MV-4-11 (cell line): Measurements from ENCODE around the gene HPCA.

Experiments
- DNase-seq: peaks from one replicate; lab custom pipeline; 2025; lab: John Stamatoyannopoulos, UW

The HPCA gene

DNA sequence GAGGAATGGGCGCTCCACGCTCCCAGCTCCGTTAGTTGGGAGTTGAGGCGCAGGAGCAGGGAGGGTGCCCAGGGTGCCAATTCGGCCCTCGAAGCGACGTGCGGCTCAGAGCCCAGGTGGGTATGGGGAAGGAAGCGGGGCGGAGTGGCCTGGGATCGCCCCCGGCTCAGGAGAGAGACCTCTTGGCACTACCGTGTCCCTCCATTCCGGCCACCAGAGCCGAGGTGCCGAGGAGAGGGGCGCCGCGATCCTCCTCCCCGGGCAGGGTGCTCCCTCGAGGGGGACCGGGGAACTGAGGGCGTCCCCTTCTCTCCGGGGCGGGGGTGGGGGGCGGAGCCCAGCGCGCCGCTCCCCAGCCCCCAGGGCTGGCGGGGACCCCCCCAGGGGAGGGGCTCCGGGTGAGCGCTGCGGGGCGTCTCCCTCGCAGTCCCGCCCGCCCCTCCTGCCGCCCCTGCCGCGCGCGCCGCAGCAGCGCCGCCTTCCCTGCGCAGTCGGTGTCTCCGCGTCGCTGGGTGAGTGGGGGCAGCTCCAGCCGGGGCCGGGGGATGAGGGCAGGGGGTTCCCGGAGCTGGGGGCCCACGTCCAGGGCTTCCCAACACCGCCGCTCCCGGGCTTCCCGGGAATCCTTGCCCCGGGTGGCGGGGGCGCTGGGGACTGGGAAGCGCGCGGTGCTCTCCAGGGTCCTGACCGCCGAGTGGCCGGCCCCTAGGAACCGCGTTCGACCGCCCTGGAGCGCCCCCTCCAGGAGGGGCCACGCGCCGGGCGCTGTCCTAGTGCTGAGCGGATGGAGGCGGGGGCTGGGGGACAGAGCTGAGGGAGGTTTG, at the start of gene HPCA:
HPCA (plus strand) TSS at position 488 of the 824 bp plus-strand sequence. CDS start 2,408 bp downstream, outside the sequence.
- peak; percentile 16 for DNase-seq

GRCh38 chr1:32848354-32849063, 37.8 kb upstream of the HPCA start:
- DNase-seq = no peak

DNA sequence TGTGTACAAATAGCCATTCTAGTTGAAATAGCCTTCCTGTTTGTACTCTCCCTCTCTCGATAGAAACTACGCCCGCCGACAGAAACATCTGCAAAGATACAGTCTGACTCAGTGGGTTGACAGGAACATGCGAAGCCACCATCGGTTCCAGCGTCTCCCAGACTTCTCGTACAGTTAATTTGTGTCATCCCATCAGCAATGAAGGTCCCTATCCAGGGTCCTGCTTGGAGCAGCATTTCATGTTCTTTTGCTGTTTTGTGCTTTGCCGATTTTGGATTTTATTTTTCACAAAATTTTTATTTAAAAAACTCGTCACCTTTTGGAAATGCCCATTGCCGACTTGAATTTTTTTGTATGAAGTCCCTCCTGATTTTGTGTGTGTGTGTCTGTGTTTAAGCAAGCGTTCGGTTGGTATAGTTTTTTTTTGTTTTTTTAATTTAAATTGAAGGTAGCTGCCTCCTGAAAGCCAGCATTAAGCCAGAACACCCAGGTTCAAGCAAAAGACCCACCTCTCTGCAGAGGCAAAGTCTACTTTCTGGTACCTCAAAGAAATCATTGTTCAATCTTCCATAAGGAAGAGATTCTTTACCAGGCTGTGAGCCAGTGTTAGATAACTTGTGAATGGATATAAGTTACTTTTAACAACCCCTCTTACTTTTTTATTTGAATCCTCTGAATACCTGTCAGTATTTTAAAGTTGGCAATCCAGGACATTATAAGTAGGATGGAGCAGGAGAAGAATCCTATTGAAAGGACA, 30.3 kb upstream of the HPCA start:
- no peak for DNase-seq

DNA sequence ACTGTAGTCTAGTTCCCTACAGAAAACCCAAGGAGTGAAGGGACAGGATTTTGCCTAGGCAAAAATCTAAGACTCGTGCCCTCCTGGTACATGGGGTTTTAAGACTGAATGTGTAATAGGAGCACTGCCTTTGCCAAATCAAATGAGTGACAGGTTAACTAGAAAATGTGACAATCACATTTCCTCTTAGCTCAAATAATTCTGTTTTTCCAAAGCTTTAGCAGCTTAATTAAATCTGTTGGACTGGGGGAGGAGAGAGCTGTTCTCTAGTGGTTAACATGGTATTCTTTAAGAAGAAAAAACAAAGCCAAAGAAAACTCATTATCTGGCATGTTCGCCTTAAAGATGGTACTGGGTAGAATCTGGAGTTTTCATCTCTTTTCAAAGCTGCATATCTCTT, 28.2 kb upstream of the HPCA start:
- DNase-seq = no peak

DNA sequence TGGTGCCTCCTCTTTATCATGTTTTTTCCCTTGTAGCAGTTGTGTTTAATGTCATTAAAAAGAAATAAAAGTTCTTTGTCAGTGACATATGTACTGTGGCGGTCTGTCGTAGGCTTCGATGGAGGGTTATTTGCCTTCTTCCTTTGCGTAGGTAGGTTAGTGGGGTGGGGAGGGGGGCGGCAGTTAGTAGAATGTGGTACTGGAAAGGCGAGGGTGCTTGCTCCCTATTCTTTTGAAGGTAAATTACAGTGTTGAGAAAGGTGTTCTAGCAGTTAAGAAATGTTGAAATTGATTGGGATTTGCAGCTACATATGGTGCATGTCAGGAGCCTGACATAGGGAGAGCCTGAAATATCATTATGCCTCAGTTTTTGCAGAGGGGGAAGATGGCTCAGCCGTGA, 27.5 kb upstream of the HPCA start:
- DNase-seq = no peak

GRCh38 chr1:32859915-32860314, 26.4 kb upstream of the HPCA start:
- no peak for DNase-seq

DNA sequence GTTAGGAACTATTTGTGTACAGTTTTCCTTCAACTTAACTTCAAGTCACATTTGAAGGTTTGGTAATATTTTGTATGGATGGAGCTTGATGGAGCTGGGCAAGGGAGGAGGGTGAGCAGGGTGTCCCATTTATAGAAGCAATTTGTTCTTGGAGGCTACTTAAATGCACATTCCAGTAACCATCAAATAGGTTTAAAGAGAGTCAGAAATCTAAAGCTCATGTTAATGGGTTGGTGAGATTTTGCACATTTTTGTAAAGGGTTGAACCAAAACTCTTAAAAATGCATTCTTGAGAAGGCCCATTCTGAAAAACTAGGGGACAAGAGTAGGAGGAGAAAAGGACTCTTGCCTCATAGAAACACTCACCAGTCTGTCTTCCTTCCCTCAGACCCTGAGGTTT, 25.7 kb upstream of the HPCA start:
- DNase-seq = no peak

DNA sequence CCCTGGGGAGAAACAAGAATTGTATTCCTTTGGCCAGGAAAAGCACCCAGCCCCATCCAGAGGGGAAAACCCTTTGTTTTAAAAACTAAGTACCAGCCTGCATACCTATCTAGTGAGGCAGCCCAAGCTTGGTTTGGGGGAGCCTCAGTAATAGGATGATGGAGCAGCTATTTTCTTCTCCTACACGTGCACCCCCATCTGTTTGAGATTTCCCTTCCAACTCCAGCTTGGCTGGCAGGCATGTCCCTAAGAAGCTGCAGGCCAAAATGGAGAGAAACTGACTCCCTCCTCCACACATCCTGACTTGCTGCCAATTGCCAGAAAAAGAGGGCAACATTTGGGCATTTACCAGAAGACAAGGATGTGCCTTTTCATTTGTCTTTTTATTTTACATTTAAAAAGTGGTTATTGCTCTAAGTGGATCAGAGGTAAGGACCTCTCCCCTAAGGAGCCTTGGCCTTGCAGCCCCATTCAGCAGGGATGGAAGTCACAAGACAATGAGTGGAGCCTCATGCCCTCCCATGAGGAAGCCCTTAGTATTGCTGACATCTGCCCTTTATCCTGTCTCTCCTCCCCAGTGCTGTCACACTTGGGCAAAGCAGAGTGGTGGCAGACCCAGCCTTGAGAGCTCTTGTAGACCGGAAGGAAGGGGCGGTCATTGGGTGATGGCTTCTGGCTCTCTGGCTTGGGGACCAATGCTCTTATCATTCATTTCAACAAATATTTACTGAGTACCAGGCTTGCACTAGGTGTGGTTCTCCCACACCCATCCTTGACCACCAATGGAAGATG, 24.2 kb upstream of the HPCA start:
- no peak for DNase-seq

- no peak for DNase-seq
Observed at GRCh38 chr1:32863218-32863880, 22.9 kb upstream of the HPCA start.

- no peak for DNase-seq
Observed at GRCh38 chr1:32863881-32864245, 22.4 kb upstream of the HPCA start.

- DNase-seq = no peak
Observed at GRCh38 chr1:32864375-32865019, 21.8 kb upstream of the HPCA start.

- DNase-seq = no peak
Observed at GRCh38 chr1:32865639-32866405, 20.5 kb upstream of the HPCA start.

DNA sequence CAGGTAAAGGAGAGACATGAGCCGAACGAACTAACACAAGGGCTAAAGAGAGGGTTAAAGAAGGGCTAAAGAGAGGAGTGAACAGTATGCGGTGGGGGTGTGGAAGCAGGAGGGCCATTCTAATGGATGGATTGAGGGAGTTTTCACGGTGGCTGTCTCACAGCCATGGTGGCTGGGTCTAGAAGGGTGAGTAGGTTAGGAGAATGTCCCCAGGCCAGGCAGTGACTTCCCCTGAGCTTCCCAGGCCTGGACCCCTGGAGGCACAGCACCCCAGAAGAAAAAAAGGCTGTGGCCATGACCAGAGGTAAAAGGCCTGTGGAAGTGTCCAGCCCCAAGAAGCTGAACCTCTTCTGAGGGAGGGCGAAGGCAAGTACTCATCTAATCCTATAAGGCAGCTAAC, 19.1 kb upstream of the HPCA start:
- no peak for DNase-seq

DNA sequence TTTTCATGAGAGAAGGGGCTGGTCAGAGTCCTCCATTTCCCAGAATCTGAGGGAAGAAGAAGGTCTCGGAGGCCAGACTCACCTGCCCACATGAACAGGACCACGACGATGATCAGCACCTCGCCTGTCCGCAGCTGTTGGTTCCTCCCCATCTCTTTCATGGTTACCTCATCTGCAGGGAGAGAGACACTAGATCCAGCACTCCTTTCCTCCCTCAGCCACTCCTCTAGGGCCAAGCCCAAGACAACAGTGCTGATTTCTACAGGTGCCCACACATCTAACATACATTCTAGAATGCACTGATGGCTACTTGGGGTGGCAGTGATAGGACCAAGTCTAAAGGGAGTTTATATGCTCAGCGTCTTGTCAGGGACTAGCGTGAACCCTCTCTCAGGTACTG, 18.6 kb upstream of the HPCA start:
- no peak for DNase-seq

DNA sequence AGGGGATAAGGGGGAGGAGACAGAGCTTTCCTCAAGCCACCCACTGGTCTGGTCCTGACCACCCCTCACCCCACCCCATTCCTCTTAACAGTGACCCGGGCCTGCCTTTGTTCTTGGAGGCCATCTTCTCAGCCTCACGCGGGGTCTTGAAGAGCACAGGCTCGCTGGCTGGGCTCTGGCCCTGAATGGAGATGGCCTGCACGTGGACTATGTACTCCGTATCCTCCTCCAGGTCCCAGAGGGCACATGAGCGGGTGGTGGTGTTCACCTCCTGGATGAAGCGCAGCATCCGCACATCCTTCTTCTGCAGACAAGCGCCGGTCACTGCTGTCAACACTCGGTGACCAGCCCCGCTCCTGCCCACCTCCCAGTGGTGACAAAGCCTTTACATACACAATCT, 18.2 kb upstream of the HPCA start:
- no peak for DNase-seq

DNA sequence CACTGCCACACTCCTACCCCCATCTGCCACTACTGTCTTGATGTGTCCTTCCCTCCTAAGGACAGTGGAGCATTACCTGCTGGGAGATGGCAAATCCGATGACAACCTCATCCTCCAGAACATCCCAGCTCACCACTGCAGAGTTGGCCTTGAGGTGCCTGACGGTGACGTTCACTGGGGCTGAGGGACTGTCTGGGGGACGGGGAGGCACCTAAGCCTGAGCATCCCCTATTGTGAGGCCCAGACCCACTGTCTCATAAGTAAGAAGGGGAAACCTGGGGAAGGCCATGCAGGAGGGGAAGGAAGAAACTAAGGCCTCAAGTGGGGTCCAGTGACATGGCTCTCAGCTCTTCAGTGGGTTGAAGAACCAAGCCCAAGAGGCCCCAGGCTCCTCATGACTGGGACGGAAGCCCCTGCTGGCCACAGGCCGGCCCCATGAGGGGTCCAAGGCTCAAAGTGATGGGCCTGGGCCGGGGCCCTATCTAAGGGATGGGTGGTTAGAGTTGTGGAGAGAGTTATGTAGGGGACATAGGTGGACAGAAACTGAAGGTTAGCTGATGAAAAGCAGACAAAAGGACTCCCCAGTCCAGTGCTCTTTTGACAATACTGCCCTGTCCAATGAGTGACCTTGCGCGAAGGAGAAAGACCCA, 17.4 kb upstream of the HPCA start:
- DNase-seq = no peak

GRCh38 chr1:32869923-32870614, 16.2 kb upstream of the HPCA start:
- DNase-seq = no peak

DNA sequence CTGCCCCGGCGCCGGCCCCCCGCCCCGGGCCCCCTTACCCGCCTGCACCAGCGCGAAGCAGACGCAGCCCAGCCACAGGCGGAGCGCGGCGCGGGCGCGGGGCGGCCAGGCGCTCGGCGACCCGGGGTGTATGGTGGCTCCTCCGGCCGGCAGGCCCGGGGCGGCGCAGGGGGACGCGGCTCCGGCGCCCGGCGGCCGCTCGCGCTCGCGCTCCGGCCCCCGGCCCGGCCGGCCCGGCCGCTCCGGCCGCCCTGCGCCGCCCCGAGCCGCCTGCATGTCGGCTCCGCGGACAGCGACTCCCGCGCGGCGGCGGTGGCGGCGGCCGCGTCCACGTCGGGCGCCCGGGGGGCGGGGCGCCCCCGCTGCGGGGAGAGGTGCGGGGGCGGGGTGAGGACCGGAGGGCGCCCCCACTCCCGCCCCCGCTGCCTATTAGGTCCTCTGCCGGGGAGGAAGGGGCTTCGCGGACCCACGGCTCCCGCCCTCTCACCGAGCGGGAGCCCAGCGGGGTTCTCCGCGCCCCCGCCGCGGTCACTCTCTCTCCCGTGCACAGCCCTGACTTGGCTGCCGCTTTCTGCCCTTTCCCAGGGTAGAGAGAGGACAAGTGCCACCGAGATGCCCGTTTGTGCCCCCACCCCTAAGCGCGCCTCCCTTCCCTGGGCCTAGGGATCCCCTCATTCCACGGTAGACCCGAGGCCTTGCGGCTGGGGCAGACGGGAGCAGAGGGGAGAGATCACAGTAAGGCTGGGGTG, 15.5 kb upstream of the HPCA start, which contains the start of gene FNDC5:
FNDC5 (minus strand) TSS at position 298 of the 749 bp plus-strand sequence.
- no peak for DNase-seq
